Measurements from ENCODE around the gene MBOAT7.

DNA sequence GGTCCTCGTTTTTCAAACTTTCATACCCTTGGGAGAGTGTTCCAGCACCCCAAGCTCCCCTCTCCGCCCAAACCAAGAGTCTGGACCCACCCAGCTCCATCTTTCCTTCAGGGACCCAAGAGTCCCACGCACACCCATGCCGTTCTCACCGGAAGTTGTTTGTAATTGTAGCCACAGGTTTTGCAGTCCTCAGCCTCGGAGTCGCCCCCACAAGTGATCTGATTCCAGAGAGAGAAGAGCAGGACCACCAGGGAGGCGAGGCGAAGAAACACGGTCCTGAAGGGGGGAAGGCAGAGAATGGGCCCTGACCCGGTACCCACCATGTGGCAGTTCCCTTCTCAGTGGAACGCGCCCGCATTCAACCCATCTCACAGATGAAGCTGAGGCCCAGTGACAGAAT is 26.5 kb downstream of the MBOAT7 start:
- TF ChIP-seq, protein P1, sequence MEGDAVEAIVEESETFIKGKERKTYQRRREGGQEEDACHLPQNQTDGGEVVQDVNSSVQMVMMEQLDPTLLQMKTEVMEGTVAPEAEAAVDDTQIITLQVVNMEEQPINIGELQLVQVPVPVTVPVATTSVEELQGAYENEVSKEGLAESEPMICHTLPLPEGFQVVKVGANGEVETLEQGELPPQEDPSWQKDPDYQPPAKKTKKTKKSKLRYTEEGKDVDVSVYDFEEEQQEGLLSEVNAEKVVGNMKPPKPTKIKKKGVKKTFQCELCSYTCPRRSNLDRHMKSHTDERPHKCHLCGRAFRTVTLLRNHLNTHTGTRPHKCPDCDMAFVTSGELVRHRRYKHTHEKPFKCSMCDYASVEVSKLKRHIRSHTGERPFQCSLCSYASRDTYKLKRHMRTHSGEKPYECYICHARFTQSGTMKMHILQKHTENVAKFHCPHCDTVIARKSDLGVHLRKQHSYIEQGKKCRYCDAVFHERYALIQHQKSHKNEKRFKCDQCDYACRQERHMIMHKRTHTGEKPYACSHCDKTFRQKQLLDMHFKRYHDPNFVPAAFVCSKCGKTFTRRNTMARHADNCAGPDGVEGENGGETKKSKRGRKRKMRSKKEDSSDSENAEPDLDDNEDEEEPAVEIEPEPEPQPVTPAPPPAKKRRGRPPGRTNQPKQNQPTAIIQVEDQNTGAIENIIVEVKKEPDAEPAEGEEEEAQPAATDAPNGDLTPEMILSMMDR (conservative IDR thresholded peaks at IDR 0.05 in 1 of 2, IDR thresholded peaks at IDR 0.05 in 1 of 2; ENCODE audit: extremely low read depth in 1 of 2, insufficient read depth in 1 of 2, low read depth in 1 of 2, low read length in 2 of 2), result no peak
- no peak for TF ChIP-seq EZH2 (IDR thresholded peaks at IDR 0.05; ENCODE audit: borderline replicate concordance, low read length)

Data from mammary epithelial cell (primary cell).